ENCODE measurements around the gene SH3BP2.

The SH3BP2 gene

DNA sequence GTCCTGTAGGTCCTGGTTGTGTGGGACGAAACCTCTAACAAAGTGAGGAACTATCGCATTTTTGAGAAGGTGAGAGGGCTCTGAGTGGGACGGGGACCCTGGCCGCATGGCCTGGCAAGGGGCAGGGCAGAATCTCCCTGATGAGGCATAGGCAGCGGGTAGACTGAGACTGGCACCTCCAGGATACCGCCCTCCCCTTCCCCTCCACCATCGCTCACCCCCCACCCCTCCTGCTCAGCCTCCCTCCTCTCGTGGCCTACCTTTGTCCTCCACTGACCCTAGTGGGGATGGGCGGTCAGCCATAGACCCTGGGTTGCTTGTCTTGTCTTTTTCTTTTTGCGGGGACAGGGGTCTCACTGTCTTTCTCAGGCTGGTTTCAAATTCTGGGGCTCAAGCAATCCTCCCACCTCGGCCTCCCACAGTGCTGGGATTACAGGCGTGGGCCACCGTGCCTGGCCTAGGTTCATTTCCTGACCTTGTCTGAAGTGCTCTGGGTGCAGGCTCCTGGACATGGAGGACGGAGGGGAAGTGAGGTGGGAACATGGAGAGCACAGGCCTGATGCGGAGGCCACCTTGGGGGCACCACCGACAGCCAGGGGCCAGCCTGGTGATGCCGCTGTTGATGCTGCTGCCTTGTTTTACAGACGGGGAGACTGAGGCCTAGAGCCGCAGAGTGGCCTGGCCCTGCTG, 40.2 kb downstream of the SH3BP2 start:
- DNase-seq (ENCODE audit: low read depth): no peak

DNA sequence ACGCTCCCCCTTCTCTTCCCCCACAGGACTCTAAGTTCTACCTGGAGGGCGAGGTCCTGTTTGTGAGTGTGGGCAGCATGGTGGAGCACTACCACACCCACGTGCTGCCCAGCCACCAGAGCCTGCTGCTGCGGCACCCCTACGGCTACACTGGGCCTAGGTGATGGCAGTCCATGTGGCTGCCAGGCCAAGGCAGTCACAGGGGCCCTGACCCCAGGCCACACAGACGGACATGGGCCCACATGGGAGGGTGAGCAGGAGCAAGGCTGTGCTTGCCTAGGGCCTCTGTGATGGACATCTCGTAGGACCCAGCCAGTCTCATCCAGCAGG, 40.8 kb downstream of the SH3BP2 start:
- no peak for DNase-seq (ENCODE audit: low read depth)

DNA sequence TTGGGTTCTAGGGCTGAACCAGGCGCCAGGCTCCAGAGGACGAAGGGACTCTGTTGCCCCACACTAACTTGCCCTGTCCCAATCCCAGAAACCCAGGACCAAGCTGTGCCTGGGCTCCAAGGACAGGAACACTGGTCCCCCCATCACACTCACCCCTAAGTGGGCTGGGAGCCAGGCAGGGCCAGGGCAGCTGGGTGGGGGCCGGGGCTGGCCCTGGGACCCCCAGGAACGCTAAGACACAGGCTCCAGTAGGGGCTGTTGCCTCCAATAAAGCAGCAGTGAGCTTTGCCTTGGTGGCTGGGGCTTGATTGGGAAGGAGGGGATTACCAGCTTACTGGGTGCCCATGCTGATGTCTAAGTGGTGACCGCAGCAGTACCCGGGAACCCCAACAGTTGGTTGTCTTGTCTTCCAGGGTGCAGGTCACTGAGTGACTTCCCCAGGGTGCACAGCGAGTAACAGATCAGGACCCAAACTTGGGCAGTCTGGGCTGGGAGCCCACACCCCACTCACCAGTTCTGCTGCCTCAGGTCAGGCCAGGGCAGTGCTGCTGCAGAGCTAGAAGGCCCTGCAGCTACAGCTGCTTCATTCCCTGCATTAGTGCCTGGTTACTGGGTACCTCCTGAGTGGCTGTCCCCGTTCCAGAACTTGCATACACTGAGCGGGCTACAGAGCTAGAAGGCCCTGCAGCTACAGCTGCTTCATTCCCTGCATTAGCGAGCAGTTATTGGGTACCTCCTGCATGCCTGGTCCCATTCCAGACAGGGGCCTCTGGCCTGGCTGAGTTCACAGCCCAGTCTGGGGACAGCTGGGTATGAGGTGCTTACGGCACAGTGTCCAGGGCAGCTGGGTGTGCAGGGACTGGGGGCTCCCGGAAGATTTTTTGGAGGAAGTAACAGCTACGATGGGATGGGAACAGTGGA, 41.4 kb downstream of the SH3BP2 start:
- no peak for DNase-seq (ENCODE audit: low read depth)

DNA sequence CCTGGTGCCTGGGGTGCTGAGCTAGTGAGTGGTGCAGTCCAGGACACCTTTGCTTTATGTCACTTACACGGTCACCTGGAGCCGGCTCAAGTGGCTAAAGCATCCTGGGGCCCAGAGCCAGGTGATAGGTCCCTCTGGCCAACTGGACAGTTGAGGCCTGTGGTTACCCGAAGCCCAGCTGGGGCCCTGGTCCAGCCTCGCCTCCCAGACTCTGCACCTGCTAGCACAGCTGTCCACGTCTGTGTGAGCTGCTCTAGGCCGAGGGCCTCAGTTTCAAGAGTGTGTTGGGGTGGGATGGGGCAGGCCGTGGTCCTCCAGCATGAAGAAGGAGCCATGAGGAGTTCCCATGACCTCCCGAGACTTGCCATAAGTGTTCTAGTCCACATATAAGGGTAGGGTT, 43.1 kb downstream of the SH3BP2 start:
- no peak for DNase-seq (ENCODE audit: low read depth)

DNA sequence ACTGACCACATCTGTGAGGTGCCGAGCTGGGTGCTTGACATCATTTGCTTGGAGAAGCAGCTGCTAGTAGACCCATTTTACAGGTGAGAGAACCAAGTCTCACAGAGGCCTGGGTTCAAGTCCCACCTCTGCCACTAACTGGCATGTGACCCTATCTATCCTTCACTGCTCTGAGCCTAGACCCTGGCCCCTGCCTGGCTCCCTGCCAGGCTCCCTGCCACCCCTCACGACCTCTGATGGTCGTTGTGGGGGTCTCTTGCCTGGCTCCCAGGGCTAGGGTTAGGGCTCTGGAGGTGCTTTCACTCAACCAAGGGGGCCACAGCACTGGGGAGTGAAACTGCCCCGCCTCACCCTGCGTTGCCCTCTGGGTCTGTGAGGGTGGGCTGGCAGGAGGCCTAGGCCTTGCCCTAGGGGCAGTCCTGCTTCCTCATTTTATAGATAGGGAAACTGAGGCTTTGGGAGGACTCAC, 43.5 kb downstream of the SH3BP2 start:
- no peak for DNase-seq (ENCODE audit: low read depth)

DNA sequence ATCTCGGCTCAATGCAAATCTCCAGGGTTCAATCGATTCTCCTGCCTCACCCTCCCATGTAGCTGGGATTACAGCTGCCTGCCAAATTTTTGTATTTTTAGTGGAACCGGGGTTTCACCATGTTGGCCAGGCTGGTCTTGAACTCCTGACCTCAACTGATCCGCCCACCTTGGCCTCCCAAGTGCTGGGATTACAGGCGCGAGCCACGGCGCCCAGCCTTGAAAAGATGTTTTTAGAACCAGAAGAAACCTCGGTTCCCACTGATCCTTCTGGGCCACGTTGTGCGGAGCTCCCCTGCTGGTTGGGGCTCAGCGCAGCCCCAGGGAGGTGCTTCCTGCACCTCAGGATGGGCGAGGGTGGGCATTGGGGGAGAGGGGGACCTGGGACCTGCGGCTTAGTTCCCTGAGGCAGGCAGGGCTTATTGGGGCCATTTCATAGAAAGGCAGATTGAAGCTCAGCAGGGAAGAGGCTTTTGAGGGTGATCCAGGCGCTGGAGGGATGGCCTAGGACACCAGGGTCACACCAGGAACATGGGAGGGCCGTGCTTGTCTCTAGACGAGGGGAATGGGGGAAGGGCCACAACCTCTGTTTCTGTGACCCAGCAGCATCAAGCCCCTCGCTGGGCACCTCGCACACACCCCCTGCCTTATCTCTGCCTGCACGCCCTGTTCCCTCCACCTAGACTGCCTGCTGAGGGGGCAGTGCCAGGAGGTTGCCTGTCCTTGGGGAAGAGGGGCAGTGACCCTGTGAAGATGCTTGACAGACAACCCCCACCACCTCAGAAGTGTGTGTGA, 44.4 kb downstream of the SH3BP2 start:
- no peak for DNase-seq (ENCODE audit: low read depth)

DNA sequence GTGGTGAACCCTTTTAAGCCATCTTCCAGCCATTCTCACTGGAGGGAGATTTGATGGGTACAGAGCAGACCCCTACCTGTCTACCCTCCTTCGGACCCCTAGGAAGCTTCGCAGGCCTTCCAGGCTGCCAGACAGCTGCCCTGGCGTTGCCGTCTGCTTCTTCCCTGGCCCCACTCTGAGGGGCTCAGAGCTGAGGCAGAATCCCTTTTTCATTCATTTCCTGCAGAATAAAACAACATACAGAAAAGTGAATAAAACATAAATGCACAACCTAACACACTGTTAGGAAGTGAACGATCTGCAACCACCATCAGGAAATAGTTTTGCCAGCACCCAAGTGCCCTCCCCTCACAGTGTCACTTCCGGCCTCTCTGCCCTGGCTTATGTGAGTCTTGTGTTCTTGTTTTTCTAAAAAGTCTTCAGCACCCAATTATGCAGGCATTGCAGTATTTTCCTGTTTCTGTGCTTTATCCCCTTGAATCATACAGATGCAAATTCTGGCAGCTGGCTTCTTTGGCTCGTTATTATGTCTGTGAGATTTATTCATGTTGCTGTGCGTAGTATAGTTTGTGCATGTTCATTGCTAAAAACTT, 45.1 kb downstream of the SH3BP2 start:
- DNase-seq (ENCODE audit: low read depth): peak; percentile 64

DNA sequence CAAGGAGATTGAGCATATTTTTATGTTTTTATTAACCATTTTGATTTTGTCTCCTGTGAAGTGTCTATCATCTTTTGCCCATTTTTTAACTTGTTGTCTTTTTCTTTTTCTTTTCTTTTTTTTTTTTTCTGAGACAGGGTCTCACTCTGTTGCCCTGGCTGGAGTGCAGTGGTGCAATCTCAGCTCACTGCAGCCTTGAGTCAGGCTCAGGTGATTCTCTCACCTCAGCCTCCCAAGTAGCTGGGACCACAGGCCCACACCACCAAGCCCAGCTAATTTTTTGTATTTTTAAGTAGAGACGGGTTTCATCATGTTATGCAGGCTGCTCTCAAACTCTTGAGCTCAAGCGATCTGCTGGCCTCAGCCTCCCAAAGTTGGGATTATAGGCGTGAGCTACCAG, 46.2 kb downstream of the SH3BP2 start:
- no peak for DNase-seq (ENCODE audit: low read depth)

DNA sequence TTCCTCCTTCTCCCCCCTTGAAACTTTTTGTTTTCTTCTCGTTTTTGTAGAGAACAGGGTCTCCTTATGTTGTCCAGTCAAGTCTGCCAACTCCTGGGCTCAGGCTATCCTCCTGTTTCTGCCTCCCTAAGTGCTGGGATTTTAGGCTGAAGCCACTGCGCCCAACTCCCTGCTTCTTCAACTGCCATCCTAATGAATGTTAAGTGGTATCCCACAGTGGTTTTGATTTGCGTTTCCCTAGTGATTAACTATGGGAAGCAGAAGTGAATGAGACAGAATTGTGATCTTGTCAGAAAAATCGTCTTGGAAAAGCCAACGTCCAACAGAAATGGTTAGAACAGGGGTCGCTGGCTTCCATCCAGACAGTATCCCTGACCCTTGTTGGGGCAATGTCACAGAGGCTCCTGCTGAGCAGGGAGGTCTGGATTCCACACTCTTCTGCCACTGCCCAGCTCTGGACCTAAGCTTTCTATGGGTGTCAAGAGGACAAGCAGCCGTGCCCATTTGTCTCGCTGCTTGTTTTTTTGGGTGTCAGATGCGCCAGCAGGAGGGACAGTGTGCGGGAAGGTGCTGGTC, 49.9 kb downstream of the SH3BP2 start:
- DNase-seq (ENCODE audit: low read depth): no peak

DNA sequence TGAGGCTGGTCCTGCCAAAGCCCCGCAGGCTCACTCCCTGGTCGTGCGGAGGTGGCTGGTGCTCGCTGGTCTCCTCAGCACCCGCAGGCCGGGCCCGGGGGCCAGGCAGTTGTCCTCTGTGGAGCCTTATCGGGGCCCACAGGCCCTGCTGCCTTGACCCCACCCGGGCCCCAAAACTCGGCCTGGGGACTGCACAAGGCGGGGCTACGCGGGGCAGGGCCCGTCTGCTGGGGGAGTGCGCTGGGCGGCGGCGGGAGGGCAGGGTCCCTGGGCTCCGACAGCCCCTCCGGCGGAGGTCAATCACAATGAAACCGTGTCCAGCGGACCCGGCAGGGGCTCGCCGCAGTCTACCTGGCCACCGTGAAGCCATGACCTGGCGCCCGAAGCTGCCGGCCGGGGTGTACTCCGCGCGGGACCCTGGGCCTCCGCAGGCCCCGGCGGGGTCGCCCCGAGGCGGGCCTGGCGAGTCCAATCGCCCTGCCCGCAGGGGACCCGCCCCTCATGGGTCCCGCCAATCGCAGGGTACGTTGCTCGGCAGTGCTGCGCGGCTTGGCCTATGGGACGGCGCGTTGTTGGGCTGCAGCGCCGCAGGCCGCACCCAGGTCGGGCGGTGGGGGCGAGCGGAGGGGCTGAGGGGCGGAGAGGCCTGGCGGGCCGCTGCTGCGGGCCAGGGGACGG, 50.5 kb downstream of the SH3BP2 start, which contains the start of gene ADD1:
Gene ADD1 (plus strand): TSS at position 582 of the 678 bp plus-strand sequence. CDS start 32,072 bp downstream, outside the sequence.
- DNase-seq (ENCODE audit: low read depth): peak; percentile 86

DNA sequence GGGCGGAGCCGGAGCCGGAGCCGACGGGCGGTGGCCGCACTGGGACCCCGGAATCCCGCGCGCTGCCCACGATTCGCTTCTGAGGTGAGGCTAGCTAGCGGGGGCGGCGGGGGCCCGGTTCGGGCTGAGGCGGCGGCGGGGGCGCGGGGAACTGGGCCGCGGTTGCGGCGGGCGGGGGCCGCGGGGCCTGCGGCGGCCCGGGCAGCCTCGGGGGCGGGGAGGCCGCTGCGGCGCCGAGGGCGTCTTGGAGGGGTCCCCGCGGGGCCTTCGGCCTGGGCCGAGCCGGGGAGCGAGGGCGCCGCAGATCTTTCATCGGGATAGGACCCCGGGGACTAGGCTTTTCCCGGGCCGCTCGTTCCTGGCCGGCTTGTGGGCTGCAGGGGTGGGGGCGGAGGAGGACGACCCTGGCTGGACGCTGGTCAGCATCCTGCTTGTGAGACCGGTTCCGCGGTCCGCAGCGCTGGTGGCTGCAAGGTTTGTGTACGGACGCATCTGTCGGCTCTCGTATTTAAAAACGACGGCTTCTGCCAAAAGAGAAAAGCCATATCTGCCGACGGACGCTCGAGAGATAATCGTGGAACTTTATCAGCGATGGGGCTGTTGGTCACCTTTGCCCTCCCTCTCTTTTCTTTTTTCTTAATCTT, 51.2 kb downstream of the SH3BP2 start:
- DNase-seq (ENCODE audit: low read depth): no peak

DNA sequence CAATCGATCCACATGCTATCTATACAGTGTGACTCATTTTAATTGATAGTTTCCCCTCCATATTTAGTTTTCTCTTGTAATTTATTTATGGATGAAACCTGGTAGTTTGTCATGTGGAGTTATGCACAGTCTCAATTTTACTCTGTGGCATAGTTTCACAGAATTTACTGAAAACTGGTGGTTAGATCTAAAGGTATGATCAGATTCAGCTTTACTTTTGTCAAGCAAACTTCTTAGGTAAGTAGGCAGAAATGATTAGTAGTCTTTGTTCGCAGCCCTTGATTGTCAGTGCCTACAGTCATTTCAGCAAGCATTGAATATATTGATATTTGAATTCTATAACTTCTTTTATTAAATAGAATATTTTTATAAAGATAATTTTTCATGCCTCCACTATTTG, 53.3 kb downstream of the SH3BP2 start:
- DNase-seq (ENCODE audit: low read depth): no peak

DNA sequence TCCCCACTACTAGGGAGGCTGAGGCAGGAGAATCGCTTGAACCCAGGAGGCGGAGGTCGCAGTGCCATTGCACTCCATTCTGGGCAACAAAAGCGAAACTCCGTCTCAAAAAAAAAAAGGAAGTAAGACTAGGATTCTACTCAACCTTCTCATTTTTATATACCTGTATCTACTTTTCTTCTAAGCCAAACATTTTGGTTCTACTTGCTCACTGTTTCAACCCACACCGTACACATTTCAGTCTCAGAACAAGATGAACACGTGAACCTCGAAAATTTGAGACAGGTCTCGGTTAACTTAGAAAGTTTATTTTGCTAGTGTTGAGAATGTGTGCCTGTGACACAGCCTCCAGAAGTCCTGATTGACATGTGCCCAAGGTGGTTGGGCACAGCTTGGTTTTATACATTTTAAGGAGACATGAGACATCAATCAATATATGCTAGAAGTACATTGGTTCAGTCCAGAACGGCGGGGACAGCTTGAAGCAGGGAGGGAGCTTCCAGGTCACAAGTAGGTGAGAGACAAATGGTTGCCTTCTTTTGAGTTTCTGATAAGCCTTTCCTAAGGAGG, 54.5 kb downstream of the SH3BP2 start:
- DNase-seq (ENCODE audit: low read depth): no peak

DNA sequence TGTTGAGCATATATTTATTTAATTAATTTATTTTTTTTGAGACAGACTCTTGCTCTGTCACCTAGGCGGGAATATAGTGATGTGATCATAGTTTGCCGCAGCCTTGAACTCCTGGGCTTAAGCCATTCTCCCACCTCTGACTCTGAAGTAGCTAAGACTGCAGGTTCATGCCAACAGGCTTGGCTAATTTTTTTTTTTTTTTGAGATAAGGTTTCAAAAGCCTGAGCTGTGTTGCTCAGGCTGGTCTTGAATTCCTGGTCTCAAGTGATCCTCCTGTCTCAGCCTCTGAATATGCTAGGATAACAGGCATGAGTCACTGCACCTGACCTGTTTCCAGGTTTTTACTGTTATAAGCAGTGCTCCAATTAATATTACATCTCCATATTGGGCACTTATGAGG, 55.6 kb downstream of the SH3BP2 start:
- DNase-seq (ENCODE audit: low read depth): no peak

DNA sequence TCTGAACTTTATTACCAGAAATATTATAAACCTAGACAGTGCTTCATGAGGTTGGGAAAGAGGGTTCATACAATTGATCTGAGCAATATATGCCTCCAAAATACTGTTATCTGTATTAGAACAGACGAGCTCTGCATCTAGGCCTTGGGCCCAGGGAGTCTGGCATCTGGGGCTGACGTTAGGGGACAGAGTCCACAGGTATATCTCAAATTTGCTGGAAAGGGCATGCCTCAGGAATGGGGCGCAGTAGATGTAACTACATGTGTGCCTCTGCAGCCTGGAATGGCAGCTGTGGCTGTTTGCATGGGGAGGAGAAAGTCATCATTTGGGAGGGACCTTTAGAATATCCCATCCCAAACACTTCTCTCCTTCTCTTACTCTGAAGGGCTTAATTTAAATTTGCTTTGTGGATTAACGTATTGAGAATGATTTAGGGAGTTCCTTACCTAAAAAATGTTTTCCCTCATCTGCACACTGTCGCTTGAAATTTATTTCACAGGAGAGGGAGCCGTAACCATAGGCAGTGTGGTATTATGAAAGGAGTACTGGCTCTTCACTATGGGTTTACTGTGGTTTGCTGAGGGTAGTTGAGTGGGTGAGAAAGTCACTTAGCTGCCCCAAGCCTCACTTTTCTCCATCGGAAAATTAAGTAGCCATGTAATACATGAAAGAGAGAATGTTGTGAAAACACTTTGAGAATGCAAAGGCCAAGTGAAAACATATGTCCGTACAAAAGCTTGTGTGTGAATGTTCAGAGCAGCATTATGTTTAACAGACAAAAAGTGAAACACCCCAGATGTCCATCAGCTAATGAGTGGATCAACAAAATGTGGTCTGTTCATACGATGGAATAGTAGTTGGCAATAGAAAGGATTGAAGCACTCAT, 56.6 kb downstream of the SH3BP2 start:
- no peak for DNase-seq (ENCODE audit: low read depth)

DNA sequence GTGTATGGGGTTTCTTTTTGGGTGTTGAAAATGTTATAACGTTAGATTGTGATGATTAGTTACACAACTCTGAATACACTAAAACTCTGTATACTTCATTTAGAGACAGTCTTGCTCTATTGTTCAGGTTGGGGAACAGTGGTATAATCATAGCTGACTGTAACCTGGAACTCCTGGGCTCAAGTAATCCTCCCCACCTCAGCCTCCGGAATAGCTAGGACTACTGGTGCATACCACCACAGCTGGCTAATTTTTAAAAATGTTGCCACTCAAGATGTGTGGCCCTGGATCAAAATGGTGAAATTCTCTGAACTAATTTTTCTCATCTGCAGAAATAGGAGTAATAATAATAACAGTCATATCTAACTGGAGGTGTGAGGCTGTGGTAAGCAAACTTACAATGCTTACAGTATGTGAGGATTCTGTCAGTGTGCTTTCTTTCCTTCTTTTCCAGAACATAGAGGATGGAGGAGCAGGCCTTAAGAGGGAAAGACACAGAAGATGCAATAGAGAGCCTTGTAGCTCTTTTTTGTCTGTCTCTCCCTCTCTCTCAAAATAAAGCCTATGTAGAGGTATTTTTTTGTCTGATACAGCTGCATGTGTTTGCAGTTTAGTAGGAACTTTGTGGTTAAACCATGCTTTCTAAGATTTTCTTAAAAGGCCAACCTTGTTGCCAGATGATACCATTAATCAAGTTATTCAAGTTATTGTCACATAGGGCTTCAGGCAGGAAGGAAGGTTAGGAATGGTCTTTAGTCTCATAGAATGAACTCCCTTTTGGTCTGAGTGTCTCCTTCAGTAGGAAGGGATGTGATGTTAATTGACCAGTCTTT, 58.3 kb downstream of the SH3BP2 start:
- DNase-seq (ENCODE audit: low read depth): no peak

DNA sequence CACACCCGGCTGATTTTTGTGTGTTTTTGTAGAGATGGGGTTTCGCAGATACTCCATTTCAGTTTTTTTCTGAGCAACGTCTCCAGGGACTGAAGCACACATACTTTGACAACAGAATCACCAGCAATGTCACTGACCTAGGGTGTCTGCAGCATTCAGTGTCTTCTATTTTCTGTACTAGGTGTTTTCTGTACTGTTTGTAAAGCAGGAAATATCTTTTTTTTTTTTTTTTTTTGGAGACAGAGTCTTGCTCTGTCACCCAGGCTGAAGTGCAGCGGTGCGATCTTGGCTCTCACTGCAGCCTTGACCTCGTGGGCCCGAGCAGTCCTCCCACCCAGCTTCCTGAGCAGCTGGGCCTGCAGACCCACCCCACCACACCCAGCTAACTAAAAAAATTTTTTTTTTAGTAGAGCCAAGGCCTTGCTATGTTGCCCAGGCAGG, 59.6 kb downstream of the SH3BP2 start:
- no peak for DNase-seq (ENCODE audit: low read depth)

DNA sequence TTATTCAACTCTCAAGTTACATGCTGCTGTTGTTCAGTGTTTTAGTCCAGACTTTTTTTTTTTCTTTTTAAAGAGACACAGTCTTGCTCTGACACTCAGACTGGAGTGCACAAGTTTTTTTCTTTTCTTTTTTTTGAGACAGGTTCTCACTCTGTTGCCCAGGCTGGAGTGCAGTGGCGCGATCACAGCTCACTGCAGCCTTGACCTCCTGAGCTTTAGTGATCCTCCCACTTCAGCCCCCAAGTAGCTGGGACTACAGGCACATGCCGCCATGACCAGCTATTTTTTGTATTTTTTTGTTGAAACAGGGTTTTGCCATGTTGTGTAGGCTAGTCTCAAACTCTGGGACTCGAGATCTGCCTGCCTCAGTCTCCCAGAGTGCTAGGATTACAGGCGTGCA, 62.7 kb downstream of the SH3BP2 start:
- DNase-seq (ENCODE audit: low read depth): no peak
